GM18505 (cell line): Measurements from ENCODE around the gene SLC4A1AP.
"Not testable (repeated sequence)": the region's sequence is repeated elsewhere in the genome, so short reads cannot be mapped to it uniquely, and the experiment has no call there.

ENCODE experiments used
- ATAC-seq: cut with Tn5 transposase; IDR thresholded peaks from one replicate; pipeline ENCODE4 v1.9.1; 2021; ENCODE audit not compliant: unreplicated experiment
- POLR2A ChIP-seq: IDR thresholded peaks from 4 replicates; pipeline ENCODE4 v1.6.1; 2011; ENCODE audit warnings: borderline replicate concordance; ENCODE audit not compliant: insufficient read depth, insufficient read length; ENCODE audit errors: extremely low read depth

SLC4A1AP gene

GRCh38 chr2:27663285-27664153, at the start of gene SLC4A1AP, which contains the start of gene SUPT7L:
Gene SLC4A1AP, plus strand, starts transcription at chr2:27663889. Its CDS starts 26 bp downstream, at chr2:27663915.
Gene SUPT7L, minus strand, starts transcription at chr2:27663614. Its CDS starts 1,422 bp downstream, at chr2:27662192.
- peak; percentile 80 for TF ChIP-seq POLR2A
- peak; percentile 71 for ATAC-seq

GRCh38 chr2:27613985-27614384, 49.7 kb upstream of the SLC4A1AP start:
- ATAC-seq, result no peak
- no peak for TF ChIP-seq POLR2A

- TF ChIP-seq POLR2A, result no peak
These were observed 48.4 kb upstream of the SLC4A1AP start for GRCh38 chr2:27615316-27615715.

GRCh38 chr2:27621524-27621923, 42.2 kb upstream of the SLC4A1AP start:
- ATAC-seq, result no peak
- no peak for TF ChIP-seq POLR2A

More at GRCh38 chr2:27615316-27615715, 48.4 kb upstream of the SLC4A1AP start:
- no peak for ATAC-seq

- ATAC-seq, result no peak
- no peak for TF ChIP-seq POLR2A
These were observed 40.7 kb upstream of the SLC4A1AP start for GRCh38 chr2:27622921-27623384.

GRCh38 chr2:27624943-27625342, 38.7 kb upstream of the SLC4A1AP start:
- ATAC-seq, result no peak
- TF ChIP-seq POLR2A, result no peak

GRCh38 chr2:27626323-27626722, 37.4 kb upstream of the SLC4A1AP start:
- not testable (repeated sequence) for ATAC-seq

- not testable (repeated sequence) for ATAC-seq
These were observed 36.8 kb upstream of the SLC4A1AP start for GRCh38 chr2:27626921-27627320.

GRCh38 chr2:27627963-27628766, 35.5 kb upstream of the SLC4A1AP start:
- TF ChIP-seq POLR2A, result no peak
- ATAC-seq, result no peak

- ATAC-seq, result peak; percentile 96
These were observed 34.7 kb upstream of the SLC4A1AP start, which contains the start of the genes CCDC121 and GPN1 for GRCh38 chr2:27628767-27629709. Gene CCDC121, minus strand, starts transcription at chr2:27629012. Its CDS starts 1,213 bp downstream, at chr2:27627799. Gene GPN1, plus strand, starts transcription at chr2:27629050. Its CDS starts 9 bp downstream, at chr2:27629059.

GRCh38 chr2:27630257-27630656, 33.4 kb upstream of the SLC4A1AP start:
- ATAC-seq, result not testable (repeated sequence)

More at GRCh38 chr2:27628767-27629709, 34.7 kb upstream of the SLC4A1AP start, which contains the start of the genes CCDC121 and GPN1:
- peak; percentile 99 for TF ChIP-seq POLR2A

- no peak for TF ChIP-seq POLR2A
- ATAC-seq, result no peak
These were observed 29.4 kb upstream of the SLC4A1AP start for GRCh38 chr2:27634291-27634690.
